HG03108 (cell line): ENCODE measurements around the gene GRAMD4.
"Not testable (repeated sequence)": the region's sequence is repeated elsewhere in the genome, so short reads cannot be mapped to it uniquely, and the experiment has no call there.

Source experiments
- ATAC-seq: cut with Tn5 transposase; IDR thresholded peaks from one replicate; pipeline ENCODE4 v1.9.1; 2021; ENCODE audit warnings: moderate library complexity; ENCODE audit not compliant: unreplicated experiment

The GRAMD4 gene

DNA sequence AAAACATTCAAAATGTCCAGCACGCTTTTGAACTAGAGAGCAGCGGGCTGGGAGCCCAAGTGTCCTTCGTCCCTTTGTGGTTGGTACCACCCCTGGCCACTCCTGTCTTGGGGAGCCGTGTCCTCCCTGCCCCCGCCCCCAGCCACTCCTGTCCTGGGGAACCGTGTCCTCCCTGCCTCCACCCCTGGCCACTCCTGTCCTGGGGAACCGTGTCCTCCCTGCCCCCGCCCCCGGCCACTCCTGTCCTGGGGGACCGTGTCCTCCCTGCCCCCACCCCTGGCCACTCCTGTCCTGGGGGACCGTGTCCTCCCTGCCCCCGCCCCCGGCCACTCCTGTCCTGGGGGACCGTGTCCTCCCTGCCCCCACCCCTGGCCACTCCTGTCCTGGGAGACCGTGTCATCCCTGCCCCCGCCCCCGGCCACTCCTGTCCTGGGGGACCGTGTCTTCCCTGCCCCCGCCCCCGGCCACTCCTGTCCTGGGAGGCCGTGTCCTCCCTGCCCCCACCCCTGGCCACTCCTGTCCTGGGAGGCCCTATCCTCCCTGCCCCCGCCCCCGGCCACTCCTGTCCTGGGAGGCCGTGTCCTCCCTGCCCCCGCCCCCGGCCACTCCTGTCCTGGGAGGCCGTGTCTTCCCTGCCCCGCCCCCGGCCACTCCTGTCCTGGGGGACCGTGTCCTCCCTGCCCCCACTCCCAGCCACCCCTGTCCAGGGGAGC lies 14.9 kb downstream of the GRAMD4 start:
- not testable (repeated sequence) for ATAC-seq

DNA sequence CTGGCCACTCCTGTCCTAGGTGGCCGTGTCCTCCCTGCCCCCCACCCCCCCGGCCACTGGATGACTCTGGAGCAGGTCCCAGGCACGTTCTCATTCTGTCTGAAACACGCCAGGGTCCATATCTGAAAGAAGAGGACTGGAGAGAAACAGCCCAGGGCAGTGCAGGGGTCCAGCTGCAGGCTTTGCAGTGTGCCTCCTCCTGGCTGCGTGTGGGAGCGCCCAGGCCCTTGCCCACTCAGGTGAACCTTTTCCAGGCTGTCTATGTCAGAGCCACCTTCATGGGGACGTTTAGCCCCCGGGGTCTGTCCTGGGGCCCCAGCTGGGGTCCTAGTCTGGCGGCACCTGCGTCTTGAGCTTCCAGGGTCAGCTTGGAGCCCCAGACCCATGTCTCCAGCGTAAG lies 15.6 kb downstream of the GRAMD4 start:
- no peak for ATAC-seq

- ATAC-seq, result no peak
Measured at GRCh38 chr22:46636221-46637002, 16.2 kb downstream of the GRAMD4 start.

GRCh38 chr22:46637711-46638600 lies 17.8 kb downstream of the GRAMD4 start:
- no peak for ATAC-seq

- no peak for ATAC-seq
Measured at GRCh38 chr22:46638601-46639431, 18.6 kb downstream of the GRAMD4 start.

DNA sequence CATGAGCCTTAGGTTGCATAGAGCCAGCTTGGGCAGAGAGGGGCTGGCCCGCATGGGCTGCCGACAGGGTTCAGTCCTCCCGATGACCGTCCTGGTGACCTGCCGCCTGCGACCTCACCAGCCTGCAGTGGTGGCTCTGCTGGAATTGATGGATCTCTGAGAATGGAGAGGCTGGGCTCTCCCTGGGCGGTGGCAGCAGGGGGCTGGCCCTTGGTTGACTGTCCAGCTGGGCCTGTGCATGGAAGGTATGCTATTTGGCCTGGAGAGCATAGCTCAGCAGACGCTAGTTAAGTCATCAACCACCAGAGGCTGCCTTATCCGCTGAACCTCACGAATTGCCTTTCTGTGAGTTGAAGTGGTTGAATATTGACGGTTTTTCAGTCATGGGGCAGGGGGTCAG lies 19.7 kb downstream of the GRAMD4 start:
- ATAC-seq, result no peak

DNA sequence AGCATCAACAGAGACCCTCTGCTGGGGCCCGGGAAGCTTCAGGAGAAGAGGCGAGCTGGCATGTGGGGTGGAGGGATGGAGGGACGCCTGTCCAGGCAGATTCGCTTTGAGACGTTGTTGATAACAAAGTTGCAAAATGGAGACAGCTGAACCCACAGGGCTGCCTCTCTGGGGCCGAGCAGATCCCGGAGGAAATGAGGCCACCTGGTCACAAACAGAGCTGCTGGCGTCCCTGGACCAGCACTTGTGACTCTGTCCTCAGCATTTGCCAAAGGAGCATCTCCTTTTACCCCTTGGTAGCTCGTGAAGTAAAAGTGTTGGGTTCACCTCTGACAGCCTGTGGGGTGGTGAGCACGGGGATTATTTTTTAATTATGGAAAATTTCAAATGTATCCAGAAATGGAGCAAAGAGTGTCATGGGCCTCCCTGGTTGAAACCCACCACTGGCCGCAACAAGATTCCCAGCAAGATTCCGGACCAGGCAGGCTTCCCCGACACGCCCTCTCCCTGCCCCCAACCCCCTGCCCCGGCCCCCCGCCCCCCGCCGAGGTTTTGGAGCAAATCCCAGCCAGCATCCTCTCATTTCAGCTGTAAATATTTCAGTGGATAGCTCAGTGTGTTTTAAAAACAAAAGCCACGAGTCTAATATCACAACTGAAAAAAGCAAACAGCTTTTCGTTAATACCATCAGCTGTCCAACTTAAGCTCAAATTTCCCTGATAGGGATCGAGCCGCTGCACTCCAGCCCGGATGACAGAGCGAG lies 20.3 kb downstream of the GRAMD4 start:
- no peak for ATAC-seq

DNA sequence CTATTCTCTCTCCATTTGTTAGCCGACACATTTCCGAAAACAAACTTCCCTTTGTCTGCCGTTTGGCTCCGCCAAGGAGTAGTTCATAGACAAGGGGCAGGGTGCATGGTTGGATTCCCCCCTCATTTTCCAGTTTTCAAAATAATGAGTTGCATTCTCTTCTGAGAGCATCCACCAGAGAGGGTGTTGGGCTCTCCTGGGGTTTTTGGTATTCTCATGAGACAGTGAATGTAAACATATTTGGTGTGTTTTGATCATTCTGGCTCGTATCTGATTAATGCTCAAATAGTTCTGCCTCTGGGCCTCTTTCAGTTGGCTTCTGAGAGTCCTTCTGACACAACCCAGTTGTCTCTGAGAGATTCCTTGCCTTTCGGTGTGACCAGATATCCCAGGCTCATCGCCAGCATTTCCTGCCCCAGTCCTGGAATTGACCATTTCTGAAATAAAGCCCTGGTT lies 21.7 kb downstream of the GRAMD4 start:
- no peak for ATAC-seq

GRCh38 chr22:46642840-46643480 lies 22.8 kb downstream of the GRAMD4 start:
- ATAC-seq, result not testable (repeated sequence)

GRCh38 chr22:46646531-46647215 lies 26.5 kb downstream of the GRAMD4 start:
- no peak for ATAC-seq

DNA sequence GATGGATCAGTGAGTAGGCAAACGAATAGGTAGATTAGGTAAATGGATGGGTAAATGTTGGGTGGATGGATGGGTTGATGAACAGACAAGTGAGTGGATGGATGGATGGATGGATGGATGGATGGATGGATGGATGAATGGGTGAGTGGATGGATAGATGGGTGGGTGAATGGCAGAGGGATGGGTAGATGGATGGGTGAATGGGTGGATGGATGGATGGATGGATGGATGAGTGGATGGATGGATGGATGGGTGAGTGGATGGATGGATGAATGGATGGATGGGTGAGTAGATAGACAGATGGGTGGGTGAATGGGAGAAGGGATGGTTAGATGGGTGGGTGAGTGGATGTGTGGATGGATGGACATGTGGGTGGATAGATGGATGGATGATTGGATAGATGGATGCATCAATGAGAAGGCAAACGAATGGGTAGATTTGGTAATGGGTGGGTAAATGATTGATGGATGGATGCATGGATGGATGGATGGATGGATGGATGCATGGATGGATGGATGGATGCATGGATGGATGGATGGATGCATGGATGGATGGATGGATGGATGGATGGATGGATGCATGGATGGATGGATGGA lies 28.1 kb downstream of the GRAMD4 start:
- not testable (repeated sequence) for ATAC-seq

- ATAC-seq, result no peak
Measured at GRCh38 chr22:46649141-46650077, 29.2 kb downstream of the GRAMD4 start.

GRCh38 chr22:46650078-46650810 lies 30.1 kb downstream of the GRAMD4 start:
- ATAC-seq, result no peak

GRCh38 chr22:46651316-46651715 lies 31.1 kb downstream of the GRAMD4 start:
- no peak for ATAC-seq

DNA sequence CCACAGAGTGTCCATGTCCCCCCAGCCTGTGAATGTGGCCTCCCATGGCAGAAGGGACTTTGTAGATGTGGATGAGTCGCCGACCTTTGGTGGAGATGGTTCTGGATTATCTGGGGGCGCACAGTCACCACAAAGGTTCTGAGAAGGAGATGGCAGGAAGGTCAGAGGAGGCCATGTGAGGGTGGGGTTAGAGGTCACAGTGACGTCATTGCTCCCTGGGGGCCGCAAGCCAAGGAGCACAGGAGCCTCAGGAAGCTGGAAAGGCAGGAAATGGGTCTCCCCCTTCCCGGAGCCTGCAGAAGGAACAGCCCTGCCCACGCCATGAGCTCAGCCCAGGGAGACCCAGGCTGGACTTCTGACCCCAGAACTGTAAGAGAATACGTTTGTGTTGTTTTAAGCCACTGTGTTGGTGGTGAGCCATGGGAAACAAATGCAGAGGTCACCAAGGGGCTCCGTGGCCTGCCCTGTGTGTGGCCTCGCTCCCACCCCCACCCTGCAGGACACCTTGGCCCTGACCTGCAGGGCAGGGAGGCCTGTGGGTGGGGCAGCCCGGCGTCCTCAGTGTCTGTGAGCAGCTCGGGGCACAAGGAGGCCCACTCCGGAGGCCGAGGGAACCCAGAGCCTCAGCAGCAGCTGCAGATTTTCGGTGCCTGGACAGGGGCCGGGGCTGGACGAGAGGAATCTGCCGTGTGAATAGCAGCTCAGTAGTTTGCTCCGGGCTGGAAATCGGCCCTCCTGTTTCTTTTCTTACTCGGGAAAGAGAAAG lies 32.1 kb downstream of the GRAMD4 start:
- no peak for ATAC-seq

- ATAC-seq, result no peak
Measured at GRCh38 chr22:46652847-46653331, 32.7 kb downstream of the GRAMD4 start.
